CD4-positive, alpha-beta T cell (primary cell): Measurements from ENCODE around the gene SLC36A3. TPM values are rescaled to one million over a fixed set of nuclear protein-coding genes. Genes with fewer than 3 reads are reported as not detected.
A peak's percentile ranks its signal among the peaks of the same experiment; 100 is the strongest.

Experiments
- ATAC-seq: fragments of 200-7000 bp; cut with Tn5 transposase; one replicate; pipeline ENCODE4 v1.10.0; 2022; ENCODE audit warnings: mild to moderate bottlenecking; ENCODE audit not compliant: poor library complexity
- CTCF ChIA-PET: fragments of 350-600 bp; sonication (Branson Sonifier 250); formaldehyde crosslinking; loops from one replicate; lab custom pipeline; 2021; ENCODE audit warnings: antibody characterized with exemption, inconsistent platforms; lab: Charles Lee
- POLR2A ChIA-PET: fragments of 350-600 bp; sonication (Branson Sonifier 250); formaldehyde crosslinking; loops from one replicate; lab custom pipeline; 2021; ENCODE audit warnings: antibody characterized with exemption, inconsistent platforms; lab: Charles Lee
- DNase-seq, 14 experiments: peaks; one replicate each; pipeline ENCODE4 v3.0.0-alpha.2; 2013 to 2020; ENCODE audit warnings: mixed read lengths in 2 of 14
- H3K27ac ChIP-seq, 2 donors: one replicate each; pipeline versions ENCODE4 v1.5.1 to v1.7.0; 2013; ENCODE audit warnings: low read length in 2 of 2, low read depth in 1 of 2, mild to moderate bottlenecking in 1 of 2
- H3K27me3 ChIP-seq, 2 experiments: 1 replicate in 1 of 2; 2 replicates in 1 of 2; pipeline versions ENCODE4 v1.6.1 to v1.7.0; 2013; ENCODE audit warnings: low read length in 2 of 2, control low read depth in 1 of 2, mild to moderate bottlenecking in 1 of 2, moderate library complexity in 1 of 2; ENCODE audit not compliant: insufficient read depth in 2 of 2, control insufficient read depth in 1 of 2
- H3K36me3 ChIP-seq: one replicate; pipeline ENCODE4 v1.6.1; 2013; ENCODE audit warnings: low read length, control low read depth; ENCODE audit not compliant: insufficient read depth
- H3K4me1 ChIP-seq: one replicate; pipeline ENCODE4 v1.6.1; 2013; ENCODE audit warnings: low read length, control low read depth; ENCODE audit not compliant: insufficient read depth
- H3K4me3 ChIP-seq: one replicate; pipeline ENCODE4 v1.5.1; 2013; ENCODE audit warnings: mild to moderate bottlenecking, low read length, moderate library complexity
- H3K9me3 ChIP-seq, 2 experiments: 1 replicate in 1 of 2; 2 replicates in 1 of 2; pipeline versions ENCODE4 v1.6.1 to v1.7.0; 2013; ENCODE audit warnings: low read length in 2 of 2, mild to moderate bottlenecking in 2 of 2, control low read depth in 1 of 2, moderate library complexity in 1 of 2; ENCODE audit not compliant: control insufficient read depth in 1 of 2, insufficient read depth in 1 of 2
- H3K27ac Mint-ChIP-seq: one replicate; pipeline ENCODE4 v1.8.0; 2020; ENCODE audit warnings: mixed read lengths
- H3K27me3 Mint-ChIP-seq: one replicate; pipeline ENCODE4 v1.8.0; 2021; ENCODE audit warnings: mixed read lengths
- H3K36me3 Mint-ChIP-seq: one replicate; pipeline ENCODE4 v1.8.0; 2021; ENCODE audit warnings: low read depth, mixed read lengths
- H3K4me1 Mint-ChIP-seq: one replicate; pipeline ENCODE4 v1.8.0; 2021; ENCODE audit warnings: low read depth, mixed read lengths
- H3K4me3 Mint-ChIP-seq: one replicate; pipeline ENCODE4 v1.8.0; 2020; ENCODE audit warnings: mild to moderate bottlenecking, mixed read lengths
- H3K9me3 Mint-ChIP-seq: one replicate; pipeline ENCODE4 v1.8.0; 2020; ENCODE audit warnings: mixed read lengths
- intact Hi-C, 2 experiments: fragments of 100-400 bp; cut with DNase I in 1 of 2; cut with micrococcal nuclease in 1 of 2; formaldehyde crosslinking; loops; one replicate each; pipeline versions ENCODE4 v1.15.1 to v1.9.0; 2023 to 2025; cut with DNase I, micrococcal nuclease
- total RNA-seq, 174 experiments: library from RNA in 2 of 174; stranded (reverse) in 2 of 174; gene quantifications; one replicate each; pipeline ENCODE4 v1.2.3 and lab custom pipeline; 2021 to 2026
- TF ChIP-seq, protein P1 (sequence below): fragments of 200-600 bp; IDR thresholded peaks from one replicate; pipeline ENCODE4 v1.8.0; 2022; ENCODE audit warnings: antibody characterized with exemption, mild to moderate bottlenecking

SLC36A3 gene
- total RNA-seq, 2 experiments from 2014 or later, result not detected

DNA sequence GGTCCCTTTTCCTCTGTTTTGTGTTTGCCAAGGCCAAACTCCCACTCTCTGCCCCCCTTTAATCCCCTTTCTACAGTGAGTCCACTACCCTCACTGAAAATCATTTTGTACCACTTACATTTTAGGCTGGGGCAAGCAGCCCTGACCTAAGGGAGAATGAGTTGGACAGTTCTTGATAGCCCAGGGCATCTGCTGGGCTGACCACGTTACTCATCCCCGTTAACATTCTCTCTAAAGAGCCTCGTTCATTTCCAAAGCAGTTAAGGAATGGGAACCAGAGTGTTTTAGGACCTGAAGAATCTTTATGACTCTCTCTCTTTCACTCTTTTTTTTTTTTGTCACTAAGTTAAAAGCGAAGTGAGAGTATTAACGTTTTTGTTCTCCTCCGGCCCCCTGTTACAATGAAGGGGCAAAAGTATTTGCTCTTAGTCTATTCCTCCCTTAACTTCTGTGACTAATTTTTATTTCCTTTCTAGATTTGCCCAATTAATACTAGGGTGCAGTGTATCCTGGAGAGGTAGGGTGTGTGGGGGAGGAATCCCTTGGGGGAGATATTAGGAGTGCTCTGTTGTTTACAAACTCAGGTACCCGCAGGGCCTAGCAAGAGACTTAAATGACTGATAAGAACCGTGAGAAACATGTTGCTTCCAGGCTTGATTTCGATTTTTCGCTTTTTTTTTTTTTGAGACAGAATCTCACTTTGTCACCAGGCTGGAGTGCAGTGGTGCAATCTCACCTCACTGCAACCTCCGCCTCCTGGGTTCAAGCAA is 35.9 kb downstream of the SLC36A3 start:
- ChIA-PET POLR2A (no interaction called here), CTCF (no interaction called here)
- Mint-ChIP-seq H3K27me3 (no peaks in the 10 kb centered on the region), H3K4me3 (no peak overlapping the region), H3K27ac (no peak overlapping the region), H3K9me3 (no peaks in the 10 kb centered on the region), H3K36me3 (peaks cover 60% of the 10 kb centered on the region), H3K4me1 (no peaks in the 10 kb centered on the region)
- Histone ChIP-seq H3K4me3 (no peak overlapping the region), H3K27me3 (no peaks in the 10 kb centered on the region), H3K27ac (no peak overlapping the region), H3K4me1 (no peaks in the 10 kb centered on the region), H3K36me3 (peaks cover 22% of the 10 kb centered on the region), H3K9me3 (no peaks in the 10 kb centered on the region)
- ATAC-seq (no peak), DNase-seq (no peak)
- intact Hi-C loops, result no loop called here
- TF ChIP-seq, protein P1, sequence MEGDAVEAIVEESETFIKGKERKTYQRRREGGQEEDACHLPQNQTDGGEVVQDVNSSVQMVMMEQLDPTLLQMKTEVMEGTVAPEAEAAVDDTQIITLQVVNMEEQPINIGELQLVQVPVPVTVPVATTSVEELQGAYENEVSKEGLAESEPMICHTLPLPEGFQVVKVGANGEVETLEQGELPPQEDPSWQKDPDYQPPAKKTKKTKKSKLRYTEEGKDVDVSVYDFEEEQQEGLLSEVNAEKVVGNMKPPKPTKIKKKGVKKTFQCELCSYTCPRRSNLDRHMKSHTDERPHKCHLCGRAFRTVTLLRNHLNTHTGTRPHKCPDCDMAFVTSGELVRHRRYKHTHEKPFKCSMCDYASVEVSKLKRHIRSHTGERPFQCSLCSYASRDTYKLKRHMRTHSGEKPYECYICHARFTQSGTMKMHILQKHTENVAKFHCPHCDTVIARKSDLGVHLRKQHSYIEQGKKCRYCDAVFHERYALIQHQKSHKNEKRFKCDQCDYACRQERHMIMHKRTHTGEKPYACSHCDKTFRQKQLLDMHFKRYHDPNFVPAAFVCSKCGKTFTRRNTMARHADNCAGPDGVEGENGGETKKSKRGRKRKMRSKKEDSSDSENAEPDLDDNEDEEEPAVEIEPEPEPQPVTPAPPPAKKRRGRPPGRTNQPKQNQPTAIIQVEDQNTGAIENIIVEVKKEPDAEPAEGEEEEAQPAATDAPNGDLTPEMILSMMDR, result no peak

DNA sequence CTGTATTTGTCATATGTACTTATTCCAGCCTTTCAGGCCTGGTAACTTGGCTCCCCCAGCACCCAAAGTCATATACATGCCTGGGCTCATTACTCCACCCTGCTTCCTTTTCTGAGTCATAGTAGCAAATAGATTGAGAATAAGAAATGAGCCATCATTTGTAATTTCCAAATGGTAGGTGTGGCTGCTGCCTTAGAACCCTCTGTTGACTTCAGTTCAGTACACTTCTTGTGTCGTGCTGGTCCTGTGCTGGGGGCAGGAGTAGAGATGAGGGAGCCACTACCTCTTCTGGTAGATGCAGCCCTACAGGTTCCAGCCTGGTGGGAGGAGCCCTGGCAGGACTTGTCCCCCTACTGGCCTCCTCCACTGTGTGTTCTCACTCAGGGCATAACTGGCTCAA is 39.5 kb downstream of the SLC36A3 start:
- Histone ChIP-seq H3K4me3 (no peak overlapping the region), H3K27ac (no peak overlapping the region), H3K4me1 (no peaks in the 10 kb centered on the region), H3K36me3 (peaks cover 23% of the 10 kb centered on the region), H3K9me3 (no peaks in the 10 kb centered on the region), H3K27me3 (no peaks in the 10 kb centered on the region)
- H3K4me3 Mint-ChIP-seq, result no peak overlapping the region
- H3K36me3 Mint-ChIP-seq, result peaks cover 67% of the 10 kb centered on the region
- CTCF ChIA-PET, result no interaction called here
- H3K27ac Mint-ChIP-seq, result no peak overlapping the region
- no peak for ATAC-seq
- POLR2A ChIA-PET, result no interaction called here
- TF ChIP-seq, protein P1, result no peak
- H3K4me1 Mint-ChIP-seq, result no peaks in the 10 kb centered on the region
- intact Hi-C loops, result no loop called here
- H3K9me3 Mint-ChIP-seq, result no peaks in the 10 kb centered on the region
- peak in 2 of 14 experiments; percentile 35 to 57 for DNase-seq
- no peaks in the 10 kb centered on the region for H3K27me3 Mint-ChIP-seq

DNA sequence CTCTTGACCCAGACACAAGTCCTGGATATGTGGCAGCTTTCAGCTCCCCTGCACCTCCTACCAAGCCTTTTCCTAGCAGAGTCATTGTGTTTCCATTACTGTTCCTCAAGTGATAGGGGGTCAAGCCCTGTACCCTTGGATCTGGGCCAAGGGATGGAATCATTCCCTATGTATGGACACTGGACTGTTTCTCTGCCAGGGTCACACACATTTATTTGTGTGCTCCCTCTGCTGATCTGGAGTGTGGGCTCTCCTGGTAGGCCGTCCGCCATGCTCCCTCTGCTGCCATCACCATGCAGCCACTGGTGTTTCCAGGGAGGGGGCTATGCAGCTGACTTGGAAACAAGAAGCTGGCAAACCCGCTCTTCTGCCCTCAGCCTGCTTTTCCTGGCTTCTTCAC is 41.0 kb downstream of the SLC36A3 start:
- Histone ChIP-seq H3K4me3 (no peak overlapping the region), H3K4me1 (no peaks in the 10 kb centered on the region), H3K9me3 (no peaks in the 10 kb centered on the region), H3K36me3 (peaks cover 14% of the 10 kb centered on the region), H3K27me3 (no peaks in the 10 kb centered on the region), H3K27ac (no peak overlapping the region)
- Mint-ChIP-seq H3K9me3 (no peaks in the 10 kb centered on the region), H3K36me3 (peaks cover 52% of the 10 kb centered on the region), H3K4me3 (no peak overlapping the region), H3K27me3 (no peaks in the 10 kb centered on the region), H3K27ac (no peak overlapping the region), H3K4me1 (no peaks in the 10 kb centered on the region)
- intact Hi-C loops, result no loop called here
- DNase-seq (no peak), ATAC-seq (no peak)
- TF ChIP-seq, protein P1, result no peak
- ChIA-PET CTCF (no interaction called here), POLR2A (no interaction called here)
